Activated effector memory CD4-positive, alpha-beta T cell treated with anti-CD3 and anti-CD28 coated beads, Interleukin-2, amount 50 U/mL, for 16 hours (primary cell): ENCODE results near the gene ATP11A.
"Not testable (repeated sequence)": the region's sequence is repeated elsewhere in the genome, so short reads cannot be mapped to it uniquely, and the experiment has no call there.

Source experiments
- DNase-seq: peaks from one replicate; pipeline ENCODE4 v3.0.0-alpha.2; 2020

Gene ATP11A

DNA sequence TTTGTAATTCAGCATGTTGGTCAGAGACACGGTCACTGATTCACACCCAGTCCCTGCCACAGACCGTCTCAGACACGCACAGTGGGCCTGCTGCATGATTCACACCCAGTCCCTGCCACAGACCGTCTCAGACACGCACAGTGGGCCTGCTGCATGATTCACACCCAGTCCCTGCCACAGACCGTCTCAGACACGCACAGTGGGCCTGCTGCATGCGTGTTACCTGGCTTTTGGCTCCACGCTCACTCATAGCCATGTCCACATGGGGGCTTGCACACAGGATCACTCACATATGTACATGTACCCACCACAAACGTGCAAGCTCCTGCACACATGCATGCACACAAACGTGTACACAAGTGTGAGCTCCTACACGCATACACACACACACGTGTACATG, 194.9 kb downstream of the ATP11A start:
- DNase-seq, result not testable (repeated sequence)

DNA sequence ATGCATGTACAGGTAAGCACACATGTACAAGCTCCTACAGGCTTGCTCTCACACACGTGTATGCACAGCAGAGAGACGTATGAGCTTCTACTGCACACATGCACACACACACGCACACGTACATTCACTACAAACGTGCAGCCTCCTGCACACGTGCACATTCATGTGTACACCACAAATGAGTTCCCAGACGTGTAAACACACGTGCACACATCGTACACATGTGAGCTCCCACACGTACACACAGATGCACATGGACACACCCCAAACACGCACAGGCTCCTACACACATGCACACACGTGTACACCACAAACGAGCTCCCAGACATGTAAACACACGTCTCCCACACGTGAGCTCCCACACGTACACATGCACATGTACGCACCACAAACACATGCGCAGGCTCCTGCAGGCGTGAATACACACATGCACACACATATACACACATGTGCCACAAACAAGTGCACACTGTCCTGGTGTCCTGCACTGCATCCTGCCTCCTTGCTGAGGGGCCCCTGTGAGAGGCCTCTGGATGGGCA, 195.5 kb downstream of the ATP11A start:
- DNase-seq, result no peak

DNA sequence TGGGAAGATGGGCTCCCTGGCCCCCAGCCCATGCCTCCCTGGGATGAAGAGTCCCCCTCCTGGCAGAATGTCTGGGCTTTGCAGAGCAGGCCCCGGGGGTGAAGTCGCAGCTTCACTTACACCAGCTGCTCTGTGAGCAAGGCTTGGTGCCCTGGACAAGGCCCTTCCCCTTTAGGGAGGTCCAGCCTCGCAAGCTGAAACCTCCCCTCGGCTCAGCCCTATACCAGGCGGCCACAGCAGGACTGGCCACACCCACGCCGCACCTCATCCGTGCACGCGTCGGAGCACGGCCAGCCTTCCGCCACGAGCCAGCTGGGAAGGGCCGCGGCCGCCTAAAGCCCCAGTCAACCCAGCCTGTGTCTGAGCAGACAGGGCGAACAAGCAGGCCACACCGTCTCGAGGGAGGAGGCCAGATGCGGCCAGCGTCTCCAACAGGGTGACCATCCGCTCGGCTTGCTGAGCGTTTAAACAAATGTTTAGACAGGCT, 196.0 kb downstream of the ATP11A start:
- no peak for DNase-seq

DNA sequence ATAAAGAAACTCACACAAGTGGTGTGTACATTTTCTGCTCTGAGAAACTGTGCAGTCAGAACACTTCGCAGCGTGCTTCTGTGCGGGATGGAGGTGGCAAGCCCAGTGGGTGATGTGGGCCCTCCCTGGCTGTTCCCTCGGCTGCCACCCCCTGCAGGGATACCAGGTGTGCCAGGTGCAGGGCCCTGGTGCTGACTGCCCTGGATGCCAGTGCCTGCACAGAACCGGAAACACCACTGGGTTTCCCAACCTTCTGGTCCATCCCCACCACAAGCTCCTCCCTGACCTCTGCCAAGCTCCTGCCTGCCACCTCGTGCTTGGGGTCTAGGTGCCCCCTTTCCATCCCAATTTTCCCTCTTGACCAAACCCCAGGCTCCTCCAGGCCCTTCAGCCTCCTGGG, 197.3 kb downstream of the ATP11A start:
- DNase-seq, result no peak

DNA sequence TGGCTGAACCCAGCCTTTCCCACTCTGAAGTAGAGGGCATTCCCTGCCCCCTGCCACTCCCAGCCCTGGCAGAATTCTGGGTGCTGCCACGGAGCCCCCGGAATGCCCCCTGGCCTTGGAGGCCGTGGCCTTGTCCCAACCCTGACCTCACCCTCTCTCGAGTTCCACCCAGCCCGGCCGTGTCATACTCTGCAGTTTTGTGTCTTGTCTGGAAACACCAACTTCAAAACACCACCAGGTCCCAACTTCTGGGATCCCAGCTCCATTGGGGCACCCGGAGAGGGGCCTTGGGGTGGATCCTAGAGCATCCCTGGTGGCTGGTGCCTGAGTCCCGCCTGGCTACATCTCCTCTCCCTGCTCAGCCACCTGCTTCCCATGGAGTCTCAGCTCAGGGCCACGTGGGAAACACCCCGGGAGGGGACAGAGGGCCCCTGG, 197.7 kb downstream of the ATP11A start:
- DNase-seq, result no peak

DNA sequence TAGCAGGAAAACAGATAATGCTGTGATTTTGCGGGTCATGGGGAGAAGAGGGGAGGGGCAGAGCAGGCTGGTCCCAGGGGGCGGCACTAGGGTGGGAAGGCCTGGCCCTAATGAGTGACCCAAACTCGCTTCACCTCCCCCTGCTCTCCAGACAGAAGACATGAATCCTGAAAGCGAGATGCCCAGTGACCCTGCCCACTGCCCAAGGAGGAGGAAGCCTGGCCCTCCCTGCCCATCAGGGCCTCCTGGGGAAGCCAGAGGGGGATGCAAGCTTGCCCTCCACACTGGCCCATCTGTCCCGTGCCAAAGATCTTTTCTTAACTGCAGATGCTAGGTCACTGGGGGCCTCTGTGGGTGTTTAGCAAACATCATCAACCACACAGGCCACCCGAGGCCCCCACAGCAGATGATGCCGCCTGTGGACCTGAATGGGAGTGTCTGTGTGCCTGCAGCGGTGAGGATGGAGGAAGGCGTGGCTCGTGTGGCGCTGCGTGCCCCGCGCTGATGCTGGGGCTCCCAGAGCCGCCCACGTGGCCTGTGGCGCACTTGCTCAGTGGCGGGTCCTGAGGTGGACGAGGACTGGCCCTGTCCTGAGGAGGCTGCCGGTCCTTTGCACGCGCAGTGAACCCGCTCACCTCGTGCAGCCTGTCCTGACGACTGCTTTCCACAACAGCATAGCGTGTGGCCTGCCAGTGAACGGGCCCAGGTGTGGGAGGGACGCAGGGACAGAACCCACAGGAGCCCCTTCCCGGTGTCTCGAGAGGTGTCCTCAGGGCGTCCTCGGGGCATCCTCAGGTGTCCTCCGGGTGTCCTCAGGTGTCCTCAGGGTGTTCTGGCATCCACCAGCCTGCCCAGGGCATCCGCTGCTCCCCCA, 198.6 kb downstream of the ATP11A start:
- DNase-seq, result no peak

DNA sequence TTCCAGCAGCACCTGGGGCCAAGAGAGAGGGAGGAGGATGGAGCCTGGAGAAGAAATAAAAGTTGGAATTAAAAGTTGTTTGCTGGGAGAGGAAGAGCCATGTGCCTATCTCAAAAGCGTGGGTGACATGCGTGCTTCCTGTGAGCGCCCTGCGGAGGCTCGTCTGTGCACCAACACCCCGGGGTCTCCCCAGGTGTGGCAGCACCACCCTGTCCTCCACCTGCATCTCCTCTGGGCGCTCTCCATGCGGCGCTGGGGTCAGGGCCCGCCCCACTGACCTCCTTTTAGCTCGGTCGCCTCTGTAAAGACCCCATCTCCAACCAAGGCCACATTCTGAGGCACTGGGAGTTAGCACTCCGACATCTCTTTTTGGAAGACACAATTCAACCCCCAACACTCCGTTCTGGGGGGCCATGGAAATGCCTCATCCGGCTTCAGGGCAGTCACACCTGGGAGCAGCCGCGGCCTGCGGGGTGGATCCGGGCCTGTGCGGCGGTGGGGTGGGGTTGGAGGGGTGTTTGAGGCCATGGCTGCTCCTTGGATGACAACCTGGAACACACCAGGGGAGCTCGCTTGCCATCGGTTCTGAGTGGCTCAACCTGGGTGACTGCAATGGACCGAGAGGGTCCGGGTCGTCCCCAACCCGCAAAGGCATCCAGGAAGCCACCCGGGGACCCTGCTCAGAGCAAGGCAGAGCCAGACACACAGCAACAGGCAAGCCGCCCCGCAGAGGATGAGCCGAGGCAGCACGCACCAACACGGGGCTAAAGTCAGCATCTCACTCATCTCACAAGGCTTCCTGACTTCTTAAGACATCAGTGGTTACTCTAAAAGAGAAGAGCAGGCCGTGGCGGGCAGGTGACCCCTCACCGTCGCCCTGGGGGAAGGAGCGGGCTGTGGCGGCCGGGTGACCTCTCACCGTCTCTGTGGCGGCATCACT, 199.8 kb downstream of the ATP11A start:
- no peak for DNase-seq

DNA sequence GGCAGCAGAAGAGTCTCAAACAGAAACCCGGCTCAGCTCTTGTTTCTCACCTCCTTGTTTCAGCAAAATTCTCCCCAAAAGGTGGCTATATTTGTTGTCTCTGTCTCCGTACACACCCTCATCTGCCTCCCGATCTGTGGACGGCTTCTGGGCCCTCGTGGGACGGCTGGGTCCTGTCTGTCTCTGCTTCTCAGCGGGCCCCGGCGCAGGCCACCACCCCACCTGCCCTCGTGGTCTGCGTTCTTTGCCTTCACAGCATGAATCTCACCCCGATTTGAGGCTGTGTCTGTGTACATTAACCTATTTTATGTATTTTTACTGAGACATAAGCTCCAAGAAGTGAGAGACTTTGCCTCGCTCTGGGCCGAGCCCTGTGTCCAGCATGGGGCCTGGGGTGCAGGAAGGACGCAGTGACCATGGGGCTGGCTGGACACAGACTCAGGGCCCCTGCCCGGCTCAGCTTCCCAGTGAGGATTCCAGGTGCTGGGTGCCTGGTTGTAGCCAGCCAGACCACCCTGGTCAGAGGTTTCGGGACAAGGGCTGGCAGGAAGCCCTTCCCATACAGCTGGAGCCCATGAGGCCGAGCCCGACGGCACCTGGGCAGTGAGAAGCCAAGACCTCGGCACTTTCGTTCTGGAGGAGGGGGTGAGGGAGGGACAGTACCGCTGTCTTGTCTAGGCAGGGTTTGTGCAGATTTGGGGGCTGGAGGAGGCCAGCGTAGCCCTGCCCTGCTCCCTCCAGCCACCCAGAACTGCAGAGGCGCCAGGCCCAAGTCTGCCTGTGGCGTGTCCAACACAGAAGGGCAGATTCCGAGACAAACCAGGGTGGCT, 200.7 kb downstream of the ATP11A start:
- DNase-seq, result no peak

DNA sequence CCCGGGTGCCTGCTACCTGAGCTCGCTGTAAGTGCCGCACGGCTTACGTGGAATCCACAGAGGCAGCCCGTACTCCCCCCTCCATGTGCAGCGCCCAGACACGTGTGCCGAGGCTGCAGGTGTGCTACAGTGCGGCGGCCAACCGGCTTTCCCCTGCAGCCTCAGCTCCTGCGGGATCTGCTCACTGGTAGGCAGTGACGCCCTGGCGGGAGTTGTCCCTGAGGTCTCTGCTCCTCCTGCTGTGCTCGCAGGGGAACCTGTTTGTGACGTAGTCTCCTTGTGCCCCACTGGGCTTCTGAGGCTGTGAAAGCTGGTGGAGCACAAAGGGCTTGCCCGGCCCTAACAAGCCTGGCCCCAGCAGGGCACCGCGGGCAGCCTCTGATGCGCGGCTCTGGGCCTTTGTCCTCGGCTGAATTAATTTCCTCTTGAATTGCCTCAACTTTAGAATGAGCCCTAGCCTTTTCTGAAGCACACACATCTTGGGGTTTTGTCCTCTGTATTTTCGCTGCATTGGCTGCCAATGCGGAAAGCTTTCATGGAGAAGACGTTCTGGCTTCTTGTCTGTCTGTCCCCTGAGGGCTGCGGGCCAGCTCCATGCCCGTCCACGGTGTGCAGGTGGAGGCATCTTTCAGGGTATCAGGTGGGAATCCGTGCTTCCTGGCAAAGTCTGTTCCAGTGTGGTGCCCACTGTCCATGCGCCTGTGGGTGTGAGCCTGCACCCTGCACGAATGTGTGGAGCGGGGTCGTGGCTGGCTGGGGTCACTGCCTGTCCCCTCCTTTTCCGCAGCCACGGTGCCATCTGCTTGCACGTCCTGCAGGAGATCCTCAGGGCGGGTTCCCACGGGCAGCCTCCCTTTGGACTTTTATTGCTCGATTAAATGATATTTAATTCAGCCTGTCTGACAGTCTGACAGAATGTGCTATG, 201.9 kb downstream of the ATP11A start:
- DNase-seq, result no peak

DNA sequence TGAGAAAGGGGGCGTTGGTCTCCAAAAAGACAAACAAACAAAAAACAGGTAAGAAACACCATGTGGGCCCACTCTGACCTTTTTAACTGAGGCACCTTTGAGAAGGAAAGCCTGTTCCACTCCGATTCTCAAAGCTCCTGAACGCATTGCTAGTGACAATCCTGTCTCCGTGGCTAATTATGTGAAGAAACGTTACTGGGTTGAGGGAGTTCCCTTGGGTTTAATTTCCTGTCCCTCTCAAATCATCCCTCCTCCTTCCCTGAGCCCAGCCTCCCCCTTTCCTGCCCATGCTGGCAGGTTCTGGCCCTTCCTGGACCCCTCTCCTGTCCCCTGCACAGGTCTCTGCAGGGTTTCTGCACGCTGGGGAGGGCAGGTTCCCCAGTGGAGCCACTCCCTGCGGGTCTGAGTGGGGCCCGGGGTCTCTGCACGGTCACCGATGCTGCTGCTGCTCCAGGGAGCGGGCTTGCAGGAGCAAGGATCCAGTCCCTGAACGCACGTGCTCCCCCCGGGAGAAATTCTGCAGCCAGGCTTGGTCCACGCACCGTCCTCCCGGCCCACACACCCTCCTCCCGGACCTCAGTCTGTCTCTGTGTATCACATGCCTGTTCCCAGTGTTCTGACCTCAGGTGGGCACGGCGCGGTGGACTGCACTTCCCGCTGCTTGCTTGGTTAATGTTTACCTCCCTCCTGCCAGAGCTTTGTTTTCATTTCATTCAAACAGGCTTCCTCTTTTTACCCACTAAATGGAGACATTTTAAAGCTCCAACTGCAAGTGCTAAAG, 202.8 kb downstream of the ATP11A start:
- DNase-seq, result no peak

DNA sequence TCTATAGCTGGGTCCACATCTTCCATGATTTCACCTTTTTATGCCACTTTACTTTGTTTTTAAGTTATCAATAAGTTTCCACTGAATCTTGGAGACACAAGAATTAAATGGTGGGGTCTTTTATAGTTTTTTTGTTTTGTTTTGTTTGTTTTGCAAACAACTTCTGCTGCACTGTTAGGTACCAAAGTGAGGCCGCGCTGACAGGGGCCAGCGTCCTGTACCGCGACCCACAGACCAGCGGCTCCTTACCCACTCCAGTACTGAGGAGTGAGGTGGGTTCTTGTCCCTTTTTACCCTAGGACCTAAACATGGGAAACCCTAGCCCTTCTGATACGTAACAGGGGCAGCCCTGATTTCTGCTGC, 203.3 kb downstream of the ATP11A start:
- DNase-seq, result no peak

DNA sequence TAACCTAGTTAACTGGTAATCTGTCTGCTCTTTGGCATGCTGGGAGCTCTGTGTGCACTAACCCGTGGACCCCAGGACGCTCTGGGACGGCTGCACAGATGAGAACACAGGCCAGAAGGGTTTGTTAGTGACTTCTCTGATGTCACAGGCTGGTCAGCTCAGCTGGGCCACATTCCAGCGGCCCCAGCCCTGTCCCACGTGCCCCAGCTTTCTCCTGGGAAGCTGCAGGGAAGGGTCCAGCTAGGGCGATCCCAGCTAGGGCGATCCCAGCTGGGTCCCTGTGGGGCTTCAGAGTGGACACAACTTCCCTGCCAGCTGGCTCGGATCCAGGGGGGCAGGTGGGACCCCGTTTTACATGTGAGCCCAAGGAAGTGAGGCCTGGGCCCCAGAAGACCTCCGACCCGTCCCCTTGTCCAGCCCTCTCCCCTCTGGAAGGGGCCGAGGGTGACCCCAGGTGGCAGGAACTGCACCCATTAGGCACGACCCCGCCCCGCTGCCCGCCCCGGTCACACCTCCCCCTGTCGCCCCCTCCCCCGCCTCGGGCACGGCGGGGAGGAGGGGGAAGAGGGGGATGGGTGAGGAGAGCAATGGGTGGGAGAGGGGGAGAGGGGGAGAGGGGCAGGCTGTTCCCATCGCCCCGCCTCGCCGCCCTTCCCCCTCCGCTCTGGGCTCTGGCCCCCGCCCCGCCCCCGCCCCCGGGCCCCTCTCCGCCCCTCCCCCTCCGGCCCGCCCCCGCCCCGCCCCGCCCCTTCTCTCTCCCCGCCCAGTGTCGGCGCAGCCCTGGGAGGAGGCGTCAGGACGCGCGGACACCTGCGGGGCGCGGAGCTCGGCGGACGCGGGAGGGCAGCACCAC, 204.0 kb downstream of the ATP11A start:
- no peak for DNase-seq

DNA sequence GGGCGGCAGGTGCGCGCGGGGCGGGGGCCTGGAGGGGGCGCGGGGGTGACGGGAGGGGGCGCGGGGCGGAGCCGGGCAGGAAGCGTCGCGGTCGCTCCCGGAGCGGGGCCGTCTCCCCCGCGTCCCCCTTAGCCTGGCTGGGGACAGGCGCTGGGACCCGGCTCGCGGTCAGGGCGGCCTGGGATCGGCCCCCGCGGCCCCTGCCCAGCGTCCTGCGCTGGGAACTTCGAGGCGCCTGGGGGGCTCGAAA, 204.5 kb downstream of the ATP11A start:
- DNase-seq, result no peak

DNA sequence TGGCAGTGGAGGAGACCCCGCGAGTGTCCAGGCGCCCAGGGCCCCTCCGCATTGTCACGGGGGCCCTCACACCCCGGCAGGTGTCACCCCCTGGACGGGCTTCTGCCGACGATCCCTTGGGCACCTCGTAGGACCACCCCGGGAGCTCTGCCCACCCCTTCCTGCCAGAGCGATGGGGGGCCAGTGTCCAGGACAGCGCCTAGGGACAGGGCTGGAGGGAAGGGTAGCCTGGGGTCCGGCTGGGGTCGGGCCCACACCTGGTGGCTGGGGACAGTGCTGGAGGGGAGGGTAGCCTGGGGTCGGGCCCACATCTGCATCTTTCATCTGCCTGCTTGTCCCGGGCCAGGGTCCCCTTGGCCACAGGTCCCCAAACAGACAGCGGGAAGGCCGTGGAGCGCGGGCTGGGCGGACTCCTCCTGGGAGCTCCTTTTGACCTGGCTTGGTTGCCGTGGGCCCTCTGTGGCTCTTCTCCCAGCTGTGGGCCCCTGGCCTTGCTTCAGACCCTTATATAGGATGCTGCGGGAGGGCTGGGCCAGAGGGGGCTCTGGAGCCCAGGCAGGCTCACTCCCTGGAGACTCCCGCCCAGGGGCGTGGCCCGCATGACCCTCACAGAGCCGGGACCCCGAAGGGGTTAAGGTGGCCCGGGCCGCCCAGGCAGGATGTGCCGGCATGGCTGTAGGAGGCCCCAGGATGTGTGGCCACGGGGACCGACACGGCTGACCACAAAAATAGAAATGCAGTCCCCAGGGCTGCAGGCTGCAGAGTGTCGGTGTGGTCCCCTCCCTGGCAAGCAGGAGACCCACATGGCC, 205.0 kb downstream of the ATP11A start:
- no peak for DNase-seq

DNA sequence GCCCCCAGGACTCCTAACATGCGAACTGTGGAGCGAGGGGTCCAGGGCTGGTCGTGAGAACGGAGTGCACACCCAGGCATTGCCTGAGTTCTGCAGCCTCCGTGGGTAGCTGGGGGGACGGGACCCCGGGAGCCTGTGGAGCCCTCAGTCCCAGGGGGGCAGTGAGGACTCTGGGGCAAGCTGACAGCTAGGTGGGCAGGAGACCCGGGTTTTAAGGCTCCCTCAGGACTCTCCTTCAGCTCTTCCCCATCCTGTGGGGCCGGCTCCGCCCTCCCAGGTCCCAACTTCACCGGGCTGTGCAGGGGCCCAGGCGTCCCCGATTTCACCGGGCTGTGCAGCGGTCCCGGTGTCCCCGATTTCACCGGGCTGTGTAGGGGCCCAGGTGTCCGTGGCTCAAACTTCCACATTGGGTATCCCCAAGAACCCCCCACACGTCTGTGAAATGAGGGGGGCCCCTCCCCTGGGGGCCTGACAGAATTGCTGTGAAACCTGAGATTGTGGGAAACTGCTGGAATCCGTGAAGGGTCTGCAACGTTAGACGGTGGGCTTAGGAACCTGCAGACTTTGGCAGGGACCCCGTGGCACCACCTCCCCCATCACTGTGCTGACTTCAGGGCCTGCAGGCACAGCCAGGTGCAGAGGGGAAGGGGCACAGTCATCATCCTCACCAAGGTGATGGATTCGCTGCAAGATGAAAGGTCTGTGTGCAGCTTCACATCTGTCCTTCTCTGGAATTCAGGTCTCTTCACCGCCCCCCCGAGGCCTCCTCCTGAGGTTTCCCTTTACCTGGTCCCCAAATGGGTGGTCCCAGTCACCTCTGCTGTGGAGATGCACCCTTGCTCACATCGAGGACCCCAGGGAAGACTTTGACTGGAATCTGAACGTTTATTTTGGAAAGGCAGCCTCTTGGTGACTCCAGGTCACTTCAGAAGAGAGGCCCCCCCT, 206.0 kb downstream of the ATP11A start:
- DNase-seq, result no peak

DNA sequence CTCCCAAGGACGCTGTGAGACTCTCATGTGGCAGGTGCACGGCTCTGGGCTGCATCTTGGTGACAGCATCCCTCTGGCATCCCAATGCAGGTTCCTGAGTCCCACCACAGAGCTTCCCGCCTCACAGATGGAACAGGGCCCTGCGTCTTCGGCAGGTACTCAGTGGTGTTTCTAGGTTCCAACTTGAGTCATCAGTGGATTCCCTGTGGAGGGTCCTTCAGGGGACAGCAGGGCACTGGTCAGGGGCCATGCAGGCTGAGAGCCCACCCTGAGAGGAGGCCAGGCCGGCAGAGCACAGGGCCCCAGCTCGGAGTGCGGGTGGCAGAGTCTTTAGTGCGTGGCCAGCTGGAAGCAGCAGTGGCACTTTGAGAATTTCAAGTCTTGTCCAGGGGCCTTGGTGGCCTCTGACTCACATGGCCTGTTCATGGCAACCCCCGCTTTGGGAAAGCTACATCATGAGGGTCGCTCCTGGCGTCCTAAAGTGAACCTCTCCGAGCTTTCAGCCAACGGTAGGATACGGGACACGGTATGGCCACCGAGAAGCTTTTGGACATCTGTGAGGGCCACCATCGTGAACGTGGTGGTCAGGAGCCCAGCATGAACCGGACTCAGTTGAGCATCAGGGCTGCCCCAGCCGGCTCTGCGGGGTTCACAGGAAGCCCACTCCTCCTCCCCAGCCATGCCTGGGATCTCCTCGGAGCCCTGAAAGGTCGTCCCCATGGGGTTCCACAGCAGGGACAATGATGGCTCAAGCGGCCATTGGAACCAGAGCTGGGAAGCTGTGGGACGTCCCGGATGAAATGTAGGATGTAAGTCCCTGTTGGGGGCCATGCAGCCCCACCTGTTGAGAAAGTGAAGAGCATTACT, 207.1 kb downstream of the ATP11A start:
- DNase-seq, result no peak

DNA sequence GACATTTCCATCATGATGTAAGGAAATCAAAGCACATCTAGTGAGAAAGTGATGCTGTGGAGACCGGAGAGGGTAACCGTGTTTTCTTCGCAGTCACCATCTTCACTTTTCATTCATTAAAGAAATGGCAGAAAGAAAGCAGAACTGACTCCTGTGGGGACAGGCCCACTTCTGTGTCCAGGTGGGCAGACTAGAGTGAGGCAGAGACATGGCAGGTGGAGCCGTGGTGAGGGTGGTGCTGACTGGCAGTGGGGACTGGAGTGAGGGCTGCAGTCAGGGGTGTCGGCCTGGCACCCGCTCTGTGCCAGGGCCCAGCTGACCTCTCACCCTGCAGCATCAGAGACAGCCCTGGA, 207.7 kb downstream of the ATP11A start:
- DNase-seq, result no peak
